Left forelimb (tissue), 1 donor: ENCODE measurements around the gene EEF1AKMT3.

ENCODE experiments used
- DNase-seq: peaks from one replicate; pipeline ENCODE4 v3.0.0-alpha.2; 2018; ENCODE audit warnings: low spot score

Gene EEF1AKMT3

GRCh38 chr12:57735198-57735855 lies 37.1 kb upstream of the EEF1AKMT3 start:
- DNase-seq: no peak

DNA sequence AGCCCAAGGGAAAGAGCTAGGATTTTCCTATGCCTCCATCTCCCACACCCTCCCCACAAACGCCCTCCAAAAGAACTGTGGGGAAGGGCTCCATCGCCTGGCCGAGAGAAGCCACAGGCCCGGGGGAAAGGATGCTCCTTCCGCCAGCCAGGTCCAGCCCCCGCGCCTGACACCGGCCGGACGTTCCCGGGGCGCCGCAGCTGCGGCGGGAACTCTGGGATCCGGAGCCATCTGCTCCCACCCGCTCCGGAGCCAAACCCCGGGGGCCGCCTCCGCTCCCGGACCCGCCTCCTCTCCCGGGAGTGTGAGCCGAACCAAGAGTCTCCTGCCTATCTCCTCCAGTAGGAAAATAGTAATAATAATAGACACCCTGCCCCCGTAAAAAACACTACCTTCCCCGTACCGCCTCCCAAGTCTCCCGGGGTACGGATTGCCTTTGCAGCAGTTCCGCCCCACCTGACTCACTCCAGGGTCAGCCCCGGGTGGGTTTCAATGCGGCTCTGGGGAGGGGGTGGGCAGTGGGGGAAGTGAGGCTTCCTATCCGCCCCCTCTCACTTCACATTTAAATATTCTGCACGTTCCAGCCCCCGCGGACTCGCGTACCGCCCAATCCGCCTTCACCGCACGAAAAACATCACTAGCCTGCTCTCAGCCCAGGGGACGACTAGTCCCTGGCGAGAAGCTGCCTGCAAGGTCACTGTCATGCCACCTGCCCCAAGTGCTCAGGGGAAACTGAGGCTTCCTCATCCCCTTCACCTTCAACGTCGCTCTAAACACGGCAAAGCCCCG lies 36.3 kb upstream of the EEF1AKMT3 start:
- no peak for DNase-seq

GRCh38 chr12:57736741-57737466 lies 35.5 kb upstream of the EEF1AKMT3 start:
- peak; percentile 58 for DNase-seq

DNA sequence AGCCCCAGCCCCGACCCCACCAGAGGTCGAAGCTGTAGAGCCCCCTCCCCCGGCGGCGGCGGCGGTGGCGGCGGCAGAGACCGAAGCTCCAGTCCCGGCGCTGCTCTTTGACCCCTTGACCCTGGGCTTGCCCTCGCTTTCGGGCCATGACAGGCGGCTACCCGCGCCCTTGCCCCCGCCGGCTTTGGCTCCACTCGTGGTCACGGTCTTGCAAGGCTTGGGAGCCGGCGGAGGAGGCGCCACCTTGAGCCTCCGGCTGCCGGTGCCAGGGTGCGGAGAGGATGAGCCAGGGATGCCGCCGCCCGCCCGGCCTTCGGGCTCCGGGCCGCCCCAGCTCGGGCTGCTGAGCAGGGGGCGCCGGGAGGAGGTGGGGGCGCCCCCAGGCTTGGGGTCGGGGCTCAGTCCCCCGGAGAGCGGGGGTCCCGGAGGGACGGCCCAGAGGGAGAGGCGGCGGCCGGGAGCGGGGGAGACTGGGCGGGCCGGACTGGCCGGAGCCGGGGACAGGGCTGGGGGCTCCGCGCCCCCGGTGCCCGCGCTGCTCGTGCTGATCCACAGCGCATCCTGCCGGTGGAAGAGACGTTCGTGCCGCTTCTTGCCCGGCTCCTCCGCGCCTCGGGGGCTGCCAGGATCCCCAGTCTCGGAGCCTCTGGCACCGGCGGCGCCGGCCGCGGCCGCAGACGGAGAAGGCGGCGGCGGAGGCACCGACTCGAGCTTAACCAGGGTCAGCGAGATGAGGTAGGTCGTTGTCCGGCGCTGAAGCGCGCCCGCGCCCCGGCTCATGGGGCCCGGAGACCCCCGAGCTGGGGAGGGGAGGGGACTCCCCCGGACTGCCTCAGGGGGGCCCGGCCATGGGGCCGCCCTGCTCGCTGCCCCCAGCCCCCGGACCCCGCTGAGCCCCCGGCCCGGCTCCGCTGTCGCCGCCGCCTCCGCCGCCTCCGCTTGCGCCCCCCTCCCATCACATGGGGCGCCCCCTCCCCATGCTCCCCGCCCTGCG lies 34.6 kb upstream of the EEF1AKMT3 start:
- DNase-seq: peak; percentile 67

DNA sequence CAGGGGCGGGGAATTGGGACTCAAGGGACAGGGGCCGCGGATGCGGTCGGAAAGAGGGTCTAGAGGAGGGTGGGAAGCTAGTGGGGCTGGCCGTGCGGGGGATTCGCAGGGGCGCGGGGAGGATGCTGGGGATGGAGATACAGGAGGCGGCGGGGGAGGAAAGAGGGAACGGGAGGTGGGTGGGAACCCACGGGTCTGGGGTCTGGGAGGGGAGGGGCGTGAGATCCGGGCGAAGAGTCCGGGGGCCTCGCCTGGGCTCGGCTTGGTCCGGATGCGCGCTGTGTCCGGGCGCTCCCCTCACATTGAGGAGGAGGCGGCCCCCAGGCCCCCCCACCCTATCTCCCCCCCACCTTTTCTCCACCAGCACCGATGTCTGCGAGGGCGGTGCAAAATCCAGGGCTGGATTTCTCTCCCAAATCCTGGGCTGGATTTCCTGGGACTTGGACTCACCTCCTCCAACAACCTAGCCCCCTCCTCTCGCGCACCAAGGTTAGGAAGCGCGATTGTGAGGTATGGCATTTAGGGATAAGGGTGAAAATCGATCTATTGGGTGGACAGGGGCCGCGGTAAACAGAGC lies 33.7 kb upstream of the EEF1AKMT3 start, which contains the start of gene AGAP2:
Gene AGAP2, minus strand, starts transcription at position 82 of the 577 bp plus-strand sequence. CDS start 496 bp downstream, outside the sequence.
- DNase-seq: peak; percentile 70

- DNase-seq: no peak
Measured at GRCh38 chr12:57739387-57739786, 33.0 kb upstream of the EEF1AKMT3 start.

GRCh38 chr12:57739914-57740538 lies 32.4 kb upstream of the EEF1AKMT3 start:
- no peak for DNase-seq

- DNase-seq: no peak
Measured at GRCh38 chr12:57740656-57741412, 31.6 kb upstream of the EEF1AKMT3 start.

GRCh38 chr12:57741413-57741789 lies 31.0 kb upstream of the EEF1AKMT3 start:
- DNase-seq: no peak

DNA sequence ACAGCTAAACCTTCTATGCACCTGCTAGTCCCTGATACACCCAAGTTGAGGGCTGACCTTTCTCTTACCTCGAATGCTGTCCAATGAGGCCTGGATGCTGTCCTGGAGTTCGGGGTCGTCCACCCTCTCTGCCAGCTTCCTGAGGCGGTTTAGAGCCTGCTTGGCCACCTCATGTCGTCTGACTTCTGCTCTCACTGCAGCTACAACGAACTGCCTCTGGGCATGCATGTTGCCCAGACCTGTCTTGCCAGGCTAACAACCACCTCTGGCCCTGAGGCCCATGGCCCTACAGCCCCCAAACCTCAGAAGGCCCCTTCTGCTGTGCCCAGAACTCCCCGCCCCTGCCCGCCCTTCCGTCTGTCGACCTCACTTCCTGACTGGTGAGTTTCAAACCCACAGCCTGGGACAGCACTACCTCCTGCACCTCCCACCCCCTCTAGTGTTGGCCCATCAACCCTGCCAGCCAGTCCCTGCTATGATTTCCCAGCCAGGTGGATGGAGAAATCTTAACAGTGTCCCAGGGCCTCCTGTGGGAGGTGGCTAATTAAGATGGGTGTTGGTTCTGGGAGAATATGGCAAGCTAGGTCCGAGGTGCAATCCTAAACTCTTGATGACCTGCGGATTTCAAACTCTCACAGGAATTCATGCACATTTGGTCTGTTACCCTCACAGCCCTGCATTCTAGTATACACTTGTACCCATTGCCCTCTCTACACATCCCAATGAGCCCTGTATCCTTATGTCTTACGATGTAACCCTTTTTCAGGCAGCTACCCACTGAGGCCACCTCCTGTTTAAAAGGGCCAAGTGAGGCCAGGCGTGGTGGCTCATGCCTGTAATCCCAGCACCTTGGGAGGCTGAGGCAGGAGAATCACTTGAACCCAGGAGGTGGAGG lies 30.3 kb upstream of the EEF1AKMT3 start:
- no peak for DNase-seq

DNA sequence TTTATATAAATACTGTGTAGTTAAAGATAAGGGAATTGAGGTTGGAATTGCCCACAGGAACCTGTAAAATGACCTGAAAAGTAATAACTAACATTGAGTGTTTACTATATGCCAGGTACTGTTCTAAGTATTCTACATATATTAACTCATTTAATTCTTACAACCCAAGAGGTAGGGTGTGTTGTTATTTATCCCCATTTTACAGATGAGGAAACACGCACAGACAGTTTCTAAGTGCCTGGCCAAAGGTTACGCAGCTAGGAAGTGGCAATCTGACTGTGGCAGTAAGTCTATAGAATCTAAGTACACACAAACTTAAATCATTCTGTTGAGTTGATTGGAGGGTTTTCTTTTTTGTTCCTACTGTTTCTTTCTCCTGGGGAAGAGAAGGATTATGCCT lies 28.6 kb upstream of the EEF1AKMT3 start:
- DNase-seq: no peak

GRCh38 chr12:57744194-57744776 lies 28.1 kb upstream of the EEF1AKMT3 start:
- peak; percentile 89 for DNase-seq

GRCh38 chr12:57744777-57745484 lies 27.5 kb upstream of the EEF1AKMT3 start, which contains the start of gene TSPAN31:
TSPAN31 (plus strand) TSS chr12:57745039; CDS start chr12:57745155, 116 bp downstream.
- DNase-seq: peak; percentile 98

- no peak for DNase-seq
Measured at GRCh38 chr12:57745485-57745881, 26.9 kb upstream of the EEF1AKMT3 start.

DNA sequence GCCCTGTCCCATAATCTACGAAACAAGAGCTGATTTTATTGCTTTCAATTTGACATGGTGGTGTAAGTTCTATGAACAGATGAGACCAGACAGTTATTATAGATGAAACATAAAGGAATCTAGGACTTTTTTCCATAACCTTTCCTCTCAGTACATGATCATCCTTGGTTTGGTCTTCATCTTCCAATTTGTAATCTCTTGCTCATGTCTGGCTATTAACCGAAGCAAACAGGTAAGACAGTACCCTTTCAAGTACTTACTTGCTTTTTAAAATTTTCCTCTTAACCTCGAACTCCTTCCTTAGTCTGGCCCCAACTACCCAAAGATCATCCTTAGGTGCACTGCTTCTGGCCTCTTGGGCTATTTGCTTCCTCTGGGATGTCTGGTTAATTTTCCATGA lies 26.4 kb upstream of the EEF1AKMT3 start:
- DNase-seq: no peak

GRCh38 chr12:57749061-57749460 lies 23.4 kb upstream of the EEF1AKMT3 start:
- DNase-seq: no peak

DNA sequence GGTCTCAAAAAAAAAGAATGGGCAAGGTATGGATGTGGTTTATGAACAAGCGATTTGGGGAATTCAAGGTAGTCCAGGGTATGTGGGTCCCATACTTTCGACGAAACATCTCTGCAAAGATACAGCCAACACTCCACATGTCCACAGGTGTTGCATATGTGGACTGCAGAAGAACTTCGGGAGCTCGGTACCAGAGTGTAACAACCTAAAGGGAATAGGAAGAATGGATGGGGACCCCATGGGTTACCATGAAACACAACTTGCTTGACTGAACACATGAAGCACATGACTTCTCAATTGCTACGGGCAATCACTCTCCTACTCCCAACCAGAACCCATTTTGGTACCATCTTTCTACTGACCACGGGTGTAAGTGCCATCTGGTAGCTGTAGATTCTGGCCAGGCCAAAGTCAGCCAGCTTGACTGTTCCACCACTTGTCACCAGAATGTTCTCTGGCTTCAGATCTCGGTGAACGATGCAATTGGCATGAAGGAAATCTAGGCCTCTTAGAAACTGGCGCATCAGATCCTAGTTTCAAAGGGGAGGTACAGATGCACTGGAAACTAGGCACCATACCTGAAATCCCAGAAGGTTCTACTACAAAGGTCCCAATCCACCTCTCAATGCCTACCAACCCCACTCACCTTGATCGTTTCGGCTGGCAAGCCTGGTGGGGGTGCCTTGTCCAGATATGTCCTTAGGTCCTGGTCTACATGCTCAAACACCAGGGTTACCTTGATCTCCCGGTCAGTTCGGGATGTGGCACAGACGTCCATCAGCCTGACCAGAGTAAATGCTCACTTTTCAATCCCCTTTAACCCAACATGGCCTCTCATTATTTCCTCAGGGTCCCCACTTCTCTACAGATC lies 21.6 kb upstream of the EEF1AKMT3 start:
- no peak for DNase-seq
